ENCODE results near the gene SYT15.

DNA sequence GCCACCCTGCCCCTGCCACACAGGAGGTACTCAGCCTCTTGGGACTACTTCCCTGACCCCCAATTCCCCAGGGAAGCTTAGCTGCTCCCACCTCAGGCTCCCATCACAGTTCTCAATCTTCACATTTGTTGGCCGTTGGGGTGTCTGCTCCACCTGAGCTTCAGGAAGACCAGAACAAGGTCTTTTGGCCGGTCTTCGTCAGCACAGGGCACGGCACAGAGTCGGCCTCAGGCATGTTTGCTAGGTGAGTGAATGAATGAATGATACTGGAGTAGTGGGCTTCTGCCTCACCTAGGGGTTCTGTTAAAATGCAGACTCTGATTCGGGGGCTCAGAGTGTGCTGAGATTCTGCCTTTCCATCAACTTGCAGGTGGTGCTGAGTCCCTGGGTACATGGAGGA is 42.8 kb upstream of the SYT15 start:
- TF ChIP-seq, protein P1, sequence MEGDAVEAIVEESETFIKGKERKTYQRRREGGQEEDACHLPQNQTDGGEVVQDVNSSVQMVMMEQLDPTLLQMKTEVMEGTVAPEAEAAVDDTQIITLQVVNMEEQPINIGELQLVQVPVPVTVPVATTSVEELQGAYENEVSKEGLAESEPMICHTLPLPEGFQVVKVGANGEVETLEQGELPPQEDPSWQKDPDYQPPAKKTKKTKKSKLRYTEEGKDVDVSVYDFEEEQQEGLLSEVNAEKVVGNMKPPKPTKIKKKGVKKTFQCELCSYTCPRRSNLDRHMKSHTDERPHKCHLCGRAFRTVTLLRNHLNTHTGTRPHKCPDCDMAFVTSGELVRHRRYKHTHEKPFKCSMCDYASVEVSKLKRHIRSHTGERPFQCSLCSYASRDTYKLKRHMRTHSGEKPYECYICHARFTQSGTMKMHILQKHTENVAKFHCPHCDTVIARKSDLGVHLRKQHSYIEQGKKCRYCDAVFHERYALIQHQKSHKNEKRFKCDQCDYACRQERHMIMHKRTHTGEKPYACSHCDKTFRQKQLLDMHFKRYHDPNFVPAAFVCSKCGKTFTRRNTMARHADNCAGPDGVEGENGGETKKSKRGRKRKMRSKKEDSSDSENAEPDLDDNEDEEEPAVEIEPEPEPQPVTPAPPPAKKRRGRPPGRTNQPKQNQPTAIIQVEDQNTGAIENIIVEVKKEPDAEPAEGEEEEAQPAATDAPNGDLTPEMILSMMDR (IDR thresholded peaks at IDR 0.05): no peak
- no peak for TF ChIP-seq POLR2A (IDR thresholded peaks at IDR 0.05)
